GM11168 (cell line): Measurements from ENCODE around the gene PREP.
"Not testable (repeated sequence)": the region's sequence is repeated elsewhere in the genome, so short reads cannot be mapped to it uniquely, and the experiment has no call there.

Experiments used
- in situ Hi-C: fragments of 300-500 bp; cut with MboI; formaldehyde crosslinking; loops from one replicate; pipeline ENCODE4 v1.12.0; 2022; ENCODE audit warnings: low sequenced_read_pairs; ENCODE audit not compliant: unreplicated experiment

Gene PREP

GRCh38 chr6:105278035-105278434, 124.8 kb downstream of the PREP start:
- in situ Hi-C loops: no loop called here

GRCh38 chr6:105276374-105276773, 126.5 kb downstream of the PREP start:
- in situ Hi-C loops: no loop called here

DNA sequence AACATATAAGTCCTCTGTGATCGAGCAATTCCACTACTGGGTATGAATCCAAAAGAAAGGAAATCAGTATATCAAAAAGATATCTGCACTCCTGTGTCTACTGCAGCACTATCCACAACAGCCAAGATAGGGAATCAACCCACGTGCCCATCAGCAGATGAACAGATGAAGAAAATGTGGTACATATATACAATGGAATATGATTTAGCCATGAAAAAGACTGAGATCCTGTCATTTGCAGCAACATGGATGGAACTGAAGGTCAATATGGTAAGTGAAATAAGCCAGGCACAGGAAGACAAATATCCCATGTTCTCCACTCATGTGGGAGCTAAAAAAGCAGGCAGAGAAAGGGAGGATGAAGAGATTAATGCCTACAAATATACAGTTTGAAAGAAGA, 127.3 kb downstream of the PREP start:
- in situ Hi-C loops: no loop called here

- in situ Hi-C loops: no loop called here
Observed at GRCh38 chr6:105274678-105275077, 128.2 kb downstream of the PREP start.

- in situ Hi-C loops: no loop called here
Observed at GRCh38 chr6:105273589-105273988, 129.3 kb downstream of the PREP start.

DNA sequence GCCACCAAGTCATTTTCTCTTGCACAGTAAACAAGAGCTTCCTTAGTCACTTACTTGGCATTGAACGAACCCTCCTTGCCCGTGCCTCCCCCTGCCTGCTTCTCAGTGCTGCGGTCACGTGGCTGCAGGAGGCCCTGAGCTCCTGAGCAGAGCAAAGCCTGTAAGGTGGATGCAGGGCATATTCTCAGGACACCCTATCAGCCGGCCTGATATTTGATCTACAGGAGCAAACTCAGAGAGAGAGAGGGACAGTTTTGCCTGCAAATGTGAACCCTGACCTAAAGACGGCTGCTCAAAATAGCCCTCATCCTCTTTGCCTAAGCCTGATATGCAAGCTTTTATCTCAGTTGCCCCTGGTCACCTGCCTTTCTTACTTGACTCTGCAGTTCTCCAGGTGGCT, 130.1 kb downstream of the PREP start:
- in situ Hi-C loops: no loop called here

- in situ Hi-C loops: no loop called here
Observed at GRCh38 chr6:105270511-105270910, 132.4 kb downstream of the PREP start.

DNA sequence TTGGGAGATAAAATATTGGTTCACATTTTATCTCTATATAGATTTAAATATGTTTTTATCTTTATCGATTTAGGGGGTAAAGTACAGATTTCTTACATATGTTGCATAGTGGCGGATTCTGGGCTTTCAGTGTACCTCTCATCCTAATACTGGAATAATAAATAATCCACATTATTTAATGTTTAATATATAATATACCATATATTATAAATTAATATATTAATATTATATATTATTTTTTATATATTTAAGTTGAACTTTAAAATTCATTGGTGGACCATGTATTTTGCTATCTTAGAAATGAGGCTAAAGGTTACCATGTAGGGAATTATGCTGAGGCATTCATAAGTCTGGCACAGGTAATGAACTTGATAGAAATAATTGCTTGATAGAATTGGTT, 133.5 kb downstream of the PREP start:
- in situ Hi-C loops: no loop called here

GRCh38 chr6:105263685-105264610, 138.9 kb downstream of the PREP start:
- in situ Hi-C loops: no loop called here

DNA sequence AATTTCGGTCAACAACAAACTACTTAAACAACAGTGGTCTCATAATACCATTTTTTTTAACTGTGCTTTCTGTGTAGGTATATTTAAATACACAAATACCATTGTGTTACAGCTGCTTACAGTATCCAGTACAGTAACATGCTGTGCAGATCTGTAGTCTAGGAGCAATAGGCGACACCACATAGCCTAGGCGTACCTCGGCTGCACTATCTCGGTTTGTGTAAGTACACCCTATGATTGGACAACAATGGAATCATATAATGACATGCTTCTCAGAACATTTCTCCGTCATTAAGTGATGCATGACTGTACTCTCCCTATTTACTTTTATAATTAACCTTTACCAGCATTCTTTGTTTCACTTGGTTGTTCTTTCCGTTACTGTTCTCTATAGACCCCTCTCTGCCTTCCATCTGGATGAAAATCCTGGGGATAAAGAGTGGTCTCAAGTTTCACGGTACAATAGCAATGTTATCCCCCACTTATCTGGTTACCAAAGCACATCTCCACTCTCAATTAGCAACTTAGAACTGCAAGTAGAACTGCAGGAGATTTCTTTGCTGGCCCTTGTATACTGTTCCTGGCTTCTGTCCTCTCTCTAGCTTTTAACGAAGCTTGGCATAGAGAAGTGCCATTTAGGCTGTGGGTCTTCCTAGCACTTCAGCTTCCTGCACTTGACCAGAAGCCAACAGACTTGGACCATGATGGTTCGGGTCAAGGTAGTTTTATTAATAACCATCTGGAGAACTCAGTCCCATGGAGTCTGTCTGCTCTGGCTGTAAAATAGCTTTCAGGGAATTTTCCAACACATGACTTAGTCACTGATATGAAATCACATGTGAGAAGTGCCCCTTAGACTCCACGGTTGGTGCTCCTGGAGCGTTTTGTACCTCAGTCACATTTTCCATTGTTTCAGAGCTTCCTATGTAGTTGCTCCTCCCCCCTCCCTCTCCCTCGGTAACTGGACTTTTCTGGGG, 142.7 kb downstream of the PREP start:
- in situ Hi-C loops: no loop called here

- in situ Hi-C loops: no loop called here
Observed at GRCh38 chr6:105258816-105259215, 144.1 kb downstream of the PREP start.

- in situ Hi-C loops: no loop called here
Observed at GRCh38 chr6:105257340-105257739, 145.5 kb downstream of the PREP start.

GRCh38 chr6:105256619-105257018, 146.3 kb downstream of the PREP start:
- in situ Hi-C loops: no loop called here

DNA sequence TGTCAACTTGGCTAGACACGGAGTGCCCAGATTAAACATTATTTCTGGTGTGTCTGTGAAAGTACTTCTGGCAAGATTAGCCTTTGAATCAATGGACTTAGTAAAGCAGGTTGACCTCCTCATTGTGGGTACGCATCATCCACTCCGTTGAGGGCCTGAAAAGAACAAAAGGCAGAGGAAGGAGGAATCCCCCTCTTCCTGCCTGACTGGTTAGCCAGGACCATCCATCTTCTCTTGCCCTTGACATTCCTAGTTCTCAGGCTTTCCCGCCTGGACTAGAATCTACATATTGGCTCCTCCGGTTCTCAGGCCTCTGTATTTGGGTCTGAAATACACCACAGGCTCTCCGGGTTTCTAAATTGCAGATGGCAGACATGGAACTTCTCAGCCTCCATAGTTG, 149.1 kb downstream of the PREP start:
- in situ Hi-C loops: no loop called here

DNA sequence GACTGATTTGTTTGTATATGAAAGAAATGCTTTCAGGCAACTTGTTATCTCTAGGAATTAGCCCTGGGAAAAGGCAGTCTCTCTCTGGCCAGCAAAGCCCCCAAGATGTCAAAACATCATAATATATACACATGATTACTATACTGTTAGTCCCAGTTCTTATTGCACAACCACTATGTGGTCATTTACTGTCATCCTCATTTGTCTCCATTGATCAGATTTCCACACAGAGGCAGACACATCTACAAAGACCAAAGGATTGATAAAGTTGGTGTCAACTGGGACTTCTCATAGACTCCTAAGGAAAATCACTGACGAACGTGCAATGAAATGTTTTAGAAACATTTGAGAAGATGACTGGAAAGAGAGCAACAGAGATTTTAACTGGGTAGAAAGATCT, 151.2 kb downstream of the PREP start:
- in situ Hi-C loops: no loop called here

- in situ Hi-C loops: no loop called here
Observed at GRCh38 chr6:105250533-105250932, 152.3 kb downstream of the PREP start.

DNA sequence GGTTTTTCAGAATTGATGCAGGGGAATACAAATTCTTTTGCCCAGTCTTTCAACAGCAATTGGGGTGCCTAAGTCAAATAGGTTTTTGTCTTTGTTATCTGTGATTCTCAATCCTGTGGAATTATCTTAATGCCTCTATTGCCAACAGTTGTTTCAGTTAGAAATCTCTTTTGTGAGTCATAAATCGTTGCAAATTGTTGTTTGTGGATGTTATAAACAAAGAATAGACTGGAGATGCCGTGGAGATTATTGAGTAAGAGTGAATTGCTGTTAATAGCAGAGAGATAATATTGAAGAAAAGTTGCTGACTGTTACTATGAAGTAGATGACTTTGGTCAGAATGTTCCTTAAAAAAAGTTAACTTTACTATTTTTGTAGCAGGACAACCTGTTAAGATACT, 159.4 kb downstream of the PREP start:
- in situ Hi-C loops: no loop called here

GRCh38 chr6:105235155-105235554, 167.7 kb downstream of the PREP start:
- in situ Hi-C loops: no loop called here

DNA sequence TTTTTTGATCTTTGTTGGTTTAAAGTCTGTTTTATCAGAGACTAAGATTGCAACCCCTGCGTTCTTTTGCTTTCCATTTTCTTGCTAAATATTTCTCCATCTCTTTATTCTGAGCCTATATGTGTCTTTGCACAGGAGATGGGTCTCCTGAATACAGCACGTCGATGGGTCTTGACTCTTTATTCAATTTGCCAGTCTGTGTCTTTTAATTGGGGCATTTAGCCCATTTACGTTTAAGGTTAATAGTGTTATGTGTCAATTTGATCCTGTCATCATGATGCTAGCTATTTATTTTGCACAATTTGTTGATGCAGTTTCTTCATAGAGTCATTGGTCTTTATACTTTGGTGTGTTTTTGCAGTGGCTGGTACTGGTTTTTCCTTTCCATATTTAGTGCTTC, 171.1 kb downstream of the PREP start:
- in situ Hi-C loops: not testable (repeated sequence)
